Measurements from ENCODE around the gene MYO18B.

DNA sequence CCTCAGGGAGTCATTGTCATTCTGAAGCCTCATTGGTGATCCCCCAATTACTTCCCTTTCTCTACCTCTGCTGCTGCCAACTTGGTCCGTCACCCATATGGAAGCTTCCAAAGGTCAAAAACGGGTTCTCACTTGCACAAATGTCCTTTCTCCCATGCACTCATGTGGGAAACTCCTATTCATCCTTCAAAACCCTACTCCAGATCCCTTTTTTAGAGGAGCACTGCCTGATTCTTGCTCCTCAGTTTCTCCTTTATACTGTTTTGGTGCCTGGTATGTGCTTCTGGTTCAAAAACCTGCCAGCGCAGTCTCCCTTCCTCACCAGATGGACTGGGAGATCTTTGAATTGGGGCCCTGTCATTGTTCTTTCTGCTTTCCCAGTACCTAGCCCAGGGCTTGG, 41.9 kb downstream of the MYO18B start:
- TF ChIP-seq RBBP5 (IDR thresholded peaks at IDR 0.05; ENCODE audit: borderline replicate concordance, low read depth, low read length): no peak
- TF ChIP-seq, protein P1, sequence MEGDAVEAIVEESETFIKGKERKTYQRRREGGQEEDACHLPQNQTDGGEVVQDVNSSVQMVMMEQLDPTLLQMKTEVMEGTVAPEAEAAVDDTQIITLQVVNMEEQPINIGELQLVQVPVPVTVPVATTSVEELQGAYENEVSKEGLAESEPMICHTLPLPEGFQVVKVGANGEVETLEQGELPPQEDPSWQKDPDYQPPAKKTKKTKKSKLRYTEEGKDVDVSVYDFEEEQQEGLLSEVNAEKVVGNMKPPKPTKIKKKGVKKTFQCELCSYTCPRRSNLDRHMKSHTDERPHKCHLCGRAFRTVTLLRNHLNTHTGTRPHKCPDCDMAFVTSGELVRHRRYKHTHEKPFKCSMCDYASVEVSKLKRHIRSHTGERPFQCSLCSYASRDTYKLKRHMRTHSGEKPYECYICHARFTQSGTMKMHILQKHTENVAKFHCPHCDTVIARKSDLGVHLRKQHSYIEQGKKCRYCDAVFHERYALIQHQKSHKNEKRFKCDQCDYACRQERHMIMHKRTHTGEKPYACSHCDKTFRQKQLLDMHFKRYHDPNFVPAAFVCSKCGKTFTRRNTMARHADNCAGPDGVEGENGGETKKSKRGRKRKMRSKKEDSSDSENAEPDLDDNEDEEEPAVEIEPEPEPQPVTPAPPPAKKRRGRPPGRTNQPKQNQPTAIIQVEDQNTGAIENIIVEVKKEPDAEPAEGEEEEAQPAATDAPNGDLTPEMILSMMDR (IDR thresholded peaks at IDR 0.05; ENCODE audit: control extremely low read depth in 1 of 3, insufficient read depth in 1 of 3, low read depth in 1 of 3, low read length in 3 of 3): no peak
